ENCODE results near the gene PTDSS2. TPM values are rescaled to one million over a fixed set of nuclear protein-coding genes. Genes with fewer than 3 reads are reported as not detected.

PTDSS2 gene
- total RNA-seq, 1 donor from 2014 or later = 47.3 TPM

GRCh38 chr11:506238-506994 is 56.3 kb downstream of the PTDSS2 start:
- H2AFZ ChIP-seq (ENCODE audit: low read depth, low read length) = peak overlapping the region; percentile 36
- TF ChIP-seq CTCF (IDR thresholded peaks at IDR 0.05; ENCODE audit: insufficient read depth, low read depth, low read length) (no peak), EZH2 (IDR thresholded peaks at IDR 0.05; ENCODE audit: insufficient read depth, low read length) (no peak)
- H3K27ac Mint-ChIP-seq (ENCODE audit: unreplicated experiment) = peak overlapping the region; percentile 100

GRCh38 chr11:506995-507726 is 57.1 kb downstream of the PTDSS2 start, which contains the start of gene RNH1:
Gene RNH1, minus strand, starts transcription at chr11:507242. Its CDS starts 5,080 bp downstream, at chr11:502162.
- H3K79me2 ChIP-seq (ENCODE audit: insufficient read depth, low read length) = peaks cover 57% of the 10 kb centered on the region
- H3K4me2 ChIP-seq (ENCODE audit: low read length) = peak within 1 kb of the TSS; percentile 96
- H3K4me1 ChIP-seq (ENCODE audit: insufficient read depth, low read length) = peaks cover 32% of the 10 kb centered on the region
- H3K9me3 ChIP-seq (ENCODE audit: insufficient read depth, low read depth, low read length) = no peaks in the 10 kb centered on the region
- DNase-seq (ENCODE audit: low read depth) (peak; percentile 76), FAIRE-seq (no peak)
- peaks cover 3% of the 10 kb centered on the region for H3K36me3 ChIP-seq (ENCODE audit: insufficient read depth, low read length)
- H4K20me1 ChIP-seq (ENCODE audit: insufficient read depth, low read length) = peaks cover 9% of the 10 kb centered on the region
- peaks cover 12% of the 10 kb centered on the region for H3K4me1 Mint-ChIP-seq (ENCODE audit: low read depth, unreplicated experiment)
- H2AFZ ChIP-seq (ENCODE audit: low read depth, low read length) = peak within 1 kb of the TSS; percentile 85
- H3K9ac ChIP-seq (ENCODE audit: low read length) = peak within 1 kb of the TSS; percentile 98
- peak within 1 kb of the TSS; percentile 89 for H3K4me3 ChIP-seq (ENCODE audit: insufficient read depth, low read depth, low read length)
- no peaks in the 10 kb centered on the region for H3K27me3 ChIP-seq (ENCODE audit: insufficient read depth, low read length)
- H3K36me3 Mint-ChIP-seq (ENCODE audit: low read depth, unreplicated experiment) = no peaks in the 10 kb centered on the region
- H3K27ac Mint-ChIP-seq (ENCODE audit: unreplicated experiment) = peak within 1 kb of the TSS; percentile 100
- H3K9me3 Mint-ChIP-seq (ENCODE audit: unreplicated experiment) = no peaks in the 10 kb centered on the region
- H3K27ac ChIP-seq (ENCODE audit: low read depth, low read length) = peak within 1 kb of the TSS; percentile 98
- H3K27me3 Mint-ChIP-seq (ENCODE audit: low read depth, unreplicated experiment) = no peaks in the 10 kb centered on the region
- TF ChIP-seq EZH2 (IDR thresholded peaks at IDR 0.05; ENCODE audit: insufficient read depth, low read length) = no peak
- TF ChIP-seq CTCF (IDR thresholded peaks at IDR 0.05; ENCODE audit: insufficient read depth, low read depth, low read length) = no peak
- peak within 1 kb of the TSS; percentile 98 for H3K4me3 Mint-ChIP-seq (ENCODE audit: unreplicated experiment)

More at GRCh38 chr11:506238-506994, 56.3 kb downstream of the PTDSS2 start:
- H3K4me3 ChIP-seq (ENCODE audit: insufficient read depth, low read depth, low read length) = peak overlapping the region; percentile 89
- peak overlapping the region; percentile 95 for H3K4me2 ChIP-seq (ENCODE audit: low read length)
- H3K9me3 ChIP-seq (ENCODE audit: insufficient read depth, low read depth, low read length) = no peaks in the 10 kb centered on the region
- H3K27ac ChIP-seq (ENCODE audit: low read depth, low read length) = peak overlapping the region; percentile 98
- peaks cover 32% of the 10 kb centered on the region for H3K4me1 ChIP-seq (ENCODE audit: insufficient read depth, low read length)
- H3K9ac ChIP-seq (ENCODE audit: low read length) = peak overlapping the region; percentile 98
- no peaks in the 10 kb centered on the region for H3K9me3 Mint-ChIP-seq (ENCODE audit: unreplicated experiment)
- FAIRE-seq (peak; percentile 63), DNase-seq (ENCODE audit: low read depth) (peak; percentile 94)
- H3K36me3 ChIP-seq (ENCODE audit: insufficient read depth, low read length) = peaks cover 4% of the 10 kb centered on the region
- peaks cover 17% of the 10 kb centered on the region for H4K20me1 ChIP-seq (ENCODE audit: insufficient read depth, low read length)
- no peaks in the 10 kb centered on the region for H3K36me3 Mint-ChIP-seq (ENCODE audit: low read depth, unreplicated experiment)
- peaks cover 12% of the 10 kb centered on the region for H3K4me1 Mint-ChIP-seq (ENCODE audit: low read depth, unreplicated experiment)
- peak overlapping the region; percentile 98 for H3K4me3 Mint-ChIP-seq (ENCODE audit: unreplicated experiment)
- H3K27me3 Mint-ChIP-seq (ENCODE audit: low read depth, unreplicated experiment) = no peaks in the 10 kb centered on the region
- no peaks in the 10 kb centered on the region for H3K27me3 ChIP-seq (ENCODE audit: insufficient read depth, low read length)
- peaks cover 64% of the 10 kb centered on the region for H3K79me2 ChIP-seq (ENCODE audit: insufficient read depth, low read length)

Measured in astrocyte (in vitro differentiated cells and primary cell).